HepG2 (cell line): Measurements from ENCODE around the gene FSD2. TPM values are rescaled to one million over a fixed set of nuclear protein-coding genes. Genes with fewer than 3 reads are reported as not detected.

Experiments
- ATAC-seq: fragments of 200-7000 bp; cut with Tn5 transposase; 3 replicates; pipeline ENCODE4 v1.9.1; 2020; ENCODE audit warnings: mild to moderate bottlenecking, moderate library complexity
- BruUV-seq: library from RNA; stranded (reverse); fragments of 400-500 nt; replicated peaks from 2 replicates; lab custom pipeline; 2021; lab: Mats Ljungman, UMichigan
- CTCF ChIA-PET: fragments of 300-600 bp; formaldehyde crosslinking; extraction: SDS; loops from one replicate; lab custom pipeline; 2021; ENCODE audit warnings: low total read pairs, inconsistent platforms, low intra/inter-chr PET ratio; lab: Yijun Ruan, JAX
- POLR2A ChIA-PET: fragments of 350-600 bp; sonication (Branson Sonifier 250); formaldehyde crosslinking; loops from one replicate; lab custom pipeline; 2020; ENCODE audit warnings: antibody characterized with exemption, inconsistent platforms; lab: Yijun Ruan, JAX
- DNase-seq: peaks from one replicate; pipeline ENCODE4 v3.0.0-alpha.2; 2015; ENCODE audit warnings: low spot score
- FAIRE-seq: peaks from 3 replicates; lab custom pipeline; 2011; peaks lifted over from hg19 to GRCh38; lab: Jason Lieb, UNC
- H2AFZ ChIP-seq: one replicate; pipeline ENCODE4 v1.6.1; 2011; ENCODE audit warnings: low read length, inconsistent platforms
- H3K27ac ChIP-seq: fragments of 300-600 bp; 3 replicates; pipeline ENCODE4 v1.8.0; 2011; ENCODE audit warnings: mixed run types, mild to moderate bottlenecking, mixed read lengths, low read length, inconsistent platforms; ENCODE audit not compliant: insufficient read depth; ENCODE audit errors: extremely low read length
- H3K27me3 ChIP-seq, 2 experiments: fragments of 200-600 bp in 1 of 2; 2 replicates in 1 of 2; 3 replicates in 1 of 2; pipeline versions ENCODE4 v1.6.0 to v1.8.0; 2011; ENCODE audit warnings: low read length in 2 of 2, mild to moderate bottlenecking in 2 of 2, moderate library complexity in 2 of 2, inconsistent platforms in 1 of 2; ENCODE audit not compliant: insufficient read depth in 2 of 2, control insufficient read depth in 1 of 2
- H3K36me3 ChIP-seq, 2 experiments: fragments of 200-600 bp in 1 of 2; replicated peaks in 1 of 2; 2 replicates in 1 of 2; 3 replicates in 1 of 2; pipeline versions ENCODE4 v1.5.1 to v1.8.0; 2011; ENCODE audit warnings: low read length in 2 of 2, inconsistent platforms in 1 of 2; ENCODE audit not compliant: insufficient read depth in 2 of 2, control insufficient read depth in 1 of 2
- H3K4me1 ChIP-seq: 2 replicates; pipeline ENCODE4 v1.5.1; 2012; ENCODE audit warnings: low read length, inconsistent platforms; ENCODE audit not compliant: insufficient read depth
- H3K4me2 ChIP-seq: 2 replicates; pipeline ENCODE4 v1.6.0; 2011; ENCODE audit warnings: low read depth, low read length, inconsistent platforms
- H3K4me3 ChIP-seq, 3 experiments: fragments of 200-600 bp in 1 of 3; sonication (generic), shearing (Covaris generic) in 1 of 3; replicated peaks in 1 of 3; 2 replicates each; pipeline ENCODE4 v1.5.1; 2011 to 2016; ENCODE audit warnings: low read length in 3 of 3, inconsistent platforms in 2 of 3, low read depth in 2 of 3, mild to moderate bottlenecking in 2 of 3, control low read depth in 1 of 3, mixed read lengths in 1 of 3; ENCODE audit not compliant: insufficient read depth in 1 of 3
- H3K79me2 ChIP-seq: one replicate; pipeline ENCODE4 v1.6.1; 2011; ENCODE audit warnings: low read length, inconsistent platforms; ENCODE audit not compliant: insufficient read depth
- H3K9ac ChIP-seq: 2 replicates; pipeline ENCODE4 v1.6.0; 2011; ENCODE audit warnings: mild to moderate bottlenecking, low read depth, low read length, inconsistent platforms; ENCODE audit not compliant: insufficient read depth
- H3K9me3 ChIP-seq: 2 replicates; pipeline ENCODE4 v1.5.1; 2012; ENCODE audit warnings: mild to moderate bottlenecking, low read length
- H4K20me1 ChIP-seq: 2 replicates; pipeline ENCODE4 v1.6.0; 2011; ENCODE audit warnings: inconsistent platforms, mild to moderate bottlenecking, low read length, moderate library complexity; ENCODE audit not compliant: insufficient read depth
- ATM ChIP-seq: fragments of 450-650 bp; IDR thresholded peaks from 2 replicates; pipeline ENCODE4 v1.7.1; 2017; ENCODE audit warnings: mild to moderate bottlenecking, borderline replicate concordance
- ATRX ChIP-seq: sonication (generic); formaldehyde crosslinking; IDR thresholded peaks from 2 replicates; pipeline ENCODE4 v1.4.0; 2020; ENCODE audit warnings: missing genetic modification reagents, borderline replicate concordance
- ETV5 ChIP-seq: IDR thresholded peaks from 2 replicates; pipeline ENCODE4 v1.6.1; 2018; ENCODE audit warnings: missing biosample characterization, missing genetic modification reagents, inconsistent platforms, borderline replicate concordance
- HOXD1 ChIP-seq: sonication (generic); formaldehyde crosslinking; IDR thresholded peaks from 2 replicates; pipeline ENCODE4 v1.5.0; 2020; ENCODE audit warnings: missing genetic modification reagents
- MXI1 ChIP-seq: IDR thresholded peaks from 3 replicates; pipeline ENCODE4 v1.6.1; 2012; ENCODE audit warnings: low read depth, low read length, inconsistent platforms, borderline replicate concordance
- SIX4 ChIP-seq: sonication (generic); formaldehyde crosslinking; IDR thresholded peaks from 2 replicates; pipeline ENCODE4 v1.4.0; 2020; ENCODE audit warnings: missing genetic modification reagents
- USF2 ChIP-seq, 2 experiments: sonication (generic) in 1 of 2; formaldehyde crosslinking in 1 of 2; IDR thresholded peaks; 2 replicates each; pipeline versions ENCODE4 v1.5.1 to v1.6.1; 2011 to 2020; ENCODE audit warnings: borderline replicate concordance in 1 of 2, low read depth in 1 of 2, low read length in 1 of 2, mild to moderate bottlenecking in 1 of 2, missing genetic modification reagents in 1 of 2, moderate library complexity in 1 of 2
- ZFP36L1 ChIP-seq: sonication (generic); formaldehyde crosslinking; IDR thresholded peaks from 2 replicates; pipeline ENCODE4 v1.8.0; 2022; ENCODE audit warnings: mild to moderate bottlenecking, missing genetic modification reagents, moderate library complexity
- ZNF18 ChIP-seq: sonication (generic); formaldehyde crosslinking; IDR thresholded peaks from 2 replicates; pipeline ENCODE4 v1.8.0; 2022; ENCODE audit warnings: mild to moderate bottlenecking, missing genetic modification reagents; ENCODE audit not compliant: insufficient replicate concordance
- ZNF629 ChIP-seq: sonication (generic); formaldehyde crosslinking; conservative IDR thresholded peaks from 2 replicates; pipeline ENCODE4 v1.5.0; 2020; ENCODE audit warnings: missing genetic modification reagents
- WGBS: methylation state at CpG from one replicate; pipeline ENCODE4 v1.1.6; 2017; ENCODE audit warnings: low lambda C conversion rate; 5-methylcytosine and 5-hydroxymethylcytosine counted together
- in situ Hi-C: cut with HindIII; loops from 2 replicates; pipeline ENCODE4 v1.10.0; 2017; ENCODE audit warnings: low pct_unique_long_range_greater_than_20kb; ENCODE audit not compliant: extremely low pct_ligation_motif_present
- intact Hi-C: fragments of 100-400 bp; cut with micrococcal nuclease; formaldehyde crosslinking; loops from one replicate; pipeline ENCODE4 v1.10.0; 2022; ENCODE audit not compliant: unreplicated experiment
- polyA plus RNA-seq, 8 experiments: library from polyadenylated mRNA; depleted of rRNA in 3 of 8; stranded (reverse) in 7 of 8; unstranded in 1 of 8; fragments of >200 nt; fragmentation: Illumina TruSeq in 4 of 8; extraction: Trizol in 4 of 8; gene quantifications; 2 replicates each; pipeline versions ENCODE4 v1.2.1 to v1.2.3, GENCODE V29; 2011 to 2016; ENCODE audit warnings: low read depth in 4 of 8, missing spikeins in 1 of 8, mixed read lengths in 1 of 8; ENCODE audit not compliant: insufficient read depth in 1 of 8
- total RNA-seq, 5 experiments: library from RNA; depleted of rRNA; stranded (reverse); fragments of >200 nt; fragmentation: Illumina TruSeq; extraction: Trizol; gene quantifications; 2 replicates each; pipeline ENCODE4 v1.2.3, GENCODE V29; 2016; ENCODE audit warnings: low read depth in 1 of 5
- TF ChIP-seq, protein P1 (sequence below): IDR thresholded peaks from 2 replicates; pipeline ENCODE4 v1.6.1; 2018; ENCODE audit warnings: missing genetic modification reagents

Gene FSD2
- total and polyA plus RNA-seq, 2 of the 13 experiments (the other 11 are each of a cell fraction or from before 2014, with no cell fraction given) = not detected

DNA sequence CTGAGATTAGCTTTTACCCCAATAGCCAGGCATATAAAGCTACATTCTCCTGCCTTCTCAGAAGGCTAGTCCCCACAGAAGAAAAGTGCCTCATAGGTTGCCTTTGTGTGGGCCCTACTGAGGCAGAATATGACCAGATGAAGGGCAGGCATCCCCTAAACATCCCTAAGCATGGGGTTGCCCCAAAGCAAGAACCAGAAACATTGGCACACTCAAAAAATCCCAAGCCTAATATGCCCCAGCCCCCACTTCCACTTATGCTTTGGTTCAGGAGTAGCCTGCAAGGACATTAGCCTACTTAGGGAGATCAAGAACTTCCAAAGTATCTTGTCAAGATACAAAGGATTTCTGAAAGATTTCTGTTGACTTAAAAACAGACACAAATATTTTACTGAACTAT, 33.3 kb upstream of the FSD2 start:
- Histone ChIP-seq H3K27ac (no peak overlapping the region), H3K9ac (no peak overlapping the region), H3K79me2 (no peaks in the 10 kb centered on the region), H3K36me3 (peaks cover 2 to 15% of the 10 kb centered on the region in 2 experiments; a peak in 2 of 5 replicates), H3K27me3 (no peaks in the 10 kb centered on the region), H2AFZ (no peak overlapping the region), H3K9me3 (no peaks in the 10 kb centered on the region), H4K20me1 (no peaks in the 10 kb centered on the region), H3K4me2 (no peak overlapping the region), H3K4me1 (no peaks in the 10 kb centered on the region), H3K4me3 (no peak overlapping the region)
- in situ Hi-C loops (no loop called here), intact Hi-C loops (no loop called here)
- TF ChIP-seq ATRX = no peak
- no peak for TF ChIP-seq ETV5 (CRISPR knock-in tag)
- DNase-seq (no peak), FAIRE-seq (no peak), ATAC-seq (no peak)
- BruUV-seq = no TSS peak
- POLR2A ChIA-PET = no interaction called here
- CTCF ChIA-PET = no interaction called here

DNA sequence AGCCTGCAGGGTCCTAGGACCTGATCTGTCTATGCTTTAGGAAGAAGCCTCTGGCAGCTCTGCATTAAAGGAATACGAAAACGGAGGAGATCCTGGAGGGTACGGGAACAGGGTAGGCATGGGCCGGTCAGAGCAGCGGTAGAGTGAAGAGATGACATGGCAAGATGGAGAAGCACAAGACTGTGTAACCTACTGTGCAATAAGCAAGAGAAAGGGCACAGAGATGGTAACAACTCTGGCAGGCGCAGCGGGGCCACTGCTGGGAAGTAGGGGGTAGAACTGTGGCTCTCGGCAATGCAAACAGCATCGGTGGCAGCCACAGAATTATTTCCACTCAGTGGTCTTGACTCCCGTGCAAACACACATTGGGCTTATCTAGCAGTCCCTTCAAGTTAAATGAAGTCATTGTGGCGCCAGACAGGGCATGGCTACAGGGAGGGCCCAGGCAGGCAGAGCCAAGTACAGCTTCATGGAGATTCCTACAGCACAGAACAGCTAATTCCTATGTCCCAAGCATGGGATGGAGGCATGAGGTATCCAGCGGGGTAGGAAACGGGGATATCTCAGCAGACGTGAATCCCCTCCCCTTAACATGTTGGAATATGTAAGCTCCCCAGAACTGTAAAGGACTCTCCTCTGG, 32.3 kb upstream of the FSD2 start:
- H3K27ac ChIP-seq = no peak overlapping the region
- no peak overlapping the region for H2AFZ ChIP-seq
- FAIRE-seq = no peak
- no peak overlapping the region for H3K9ac ChIP-seq
- ATAC-seq = peak; percentile 54
- BruUV-seq = no TSS peak
- no peak overlapping the region for H3K4me2 ChIP-seq
- H4K20me1 ChIP-seq = no peaks in the 10 kb centered on the region
- CTCF ChIA-PET = no interaction called here
- no peaks in the 10 kb centered on the region for H3K79me2 ChIP-seq
- TF ChIP-seq, protein P1, sequence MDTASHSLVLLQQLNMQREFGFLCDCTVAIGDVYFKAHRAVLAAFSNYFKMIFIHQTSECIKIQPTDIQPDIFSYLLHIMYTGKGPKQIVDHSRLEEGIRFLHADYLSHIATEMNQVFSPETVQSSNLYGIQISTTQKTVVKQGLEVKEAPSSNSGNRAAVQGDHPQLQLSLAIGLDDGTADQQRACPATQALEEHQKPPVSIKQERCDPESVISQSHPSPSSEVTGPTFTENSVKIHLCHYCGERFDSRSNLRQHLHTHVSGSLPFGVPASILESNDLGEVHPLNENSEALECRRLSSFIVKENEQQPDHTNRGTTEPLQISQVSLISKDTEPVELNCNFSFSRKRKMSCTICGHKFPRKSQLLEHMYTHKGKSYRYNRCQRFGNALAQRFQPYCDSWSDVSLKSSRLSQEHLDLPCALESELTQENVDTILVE = no peak
- TF ChIP-seq ATM (no peak), ZFP36L1 (no peak), SIX4 (no peak), ZNF18 (CRISPR knock-in tag) (no peak), USF2 (IDR thresholded peaks at IDR 0.05; ENCODE audit: low read depth, low read length) (no peak), USF2 (CRISPR knock-in tag; IDR thresholded peaks at IDR 0.05; ENCODE audit: borderline replicate concordance) (no peak), HOXD1 (CRISPR knock-in tag) (no peak), ZNF629 (CRISPR knock-in tag) (no peak), MXI1 (no peak)
- TF ChIP-seq, all 625 proteins: peak for 0
- peaks cover 5 to 20% of the 10 kb centered on the region in 2 experiments; a peak in 4 of 5 replicates for H3K36me3 ChIP-seq
- no peak for DNase-seq
- no peak overlapping the region for H3K4me3 ChIP-seq
- no peaks in the 10 kb centered on the region for H3K4me1 ChIP-seq
- POLR2A ChIA-PET = interaction anchor here (1.0 kb wide), 1 partner anchor 88 kb away, joined by 3 read pairs; no protein-coding TSS in a partner anchor
- intact Hi-C loops = no loop called here
- in situ Hi-C loops = no loop called here
- no peaks in the 10 kb centered on the region for H3K27me3 ChIP-seq
- H3K9me3 ChIP-seq = no peaks in the 10 kb centered on the region
- WGBS = 95% methylated on average over 13 of the region's 14 CpGs
